ENCODE results near the gene RIF1.

Gene RIF1

DNA sequence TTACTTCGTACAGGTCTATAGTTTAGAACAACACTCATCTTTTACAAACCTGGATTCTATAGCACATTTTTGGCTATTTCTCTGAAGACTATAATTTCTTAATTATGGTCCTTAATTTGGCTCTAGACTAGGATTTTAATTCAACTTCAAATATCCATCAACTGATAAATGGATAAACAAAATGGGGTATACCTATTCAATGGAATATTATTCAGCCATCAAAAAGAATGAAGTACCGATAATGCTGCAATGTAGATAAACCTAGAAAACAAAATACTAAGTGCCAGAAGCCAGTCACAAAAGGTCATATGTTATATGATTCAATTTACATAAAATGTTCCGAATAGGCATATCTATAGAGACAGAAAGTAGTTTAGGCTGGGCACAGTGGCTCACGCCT, 15.2 kb upstream of the RIF1 start:
- H3K4me3 ChIP-seq (ENCODE audit: low read depth, low read length): no peak overlapping the region
- no peak for DNase-seq (ENCODE audit: low read depth, low spot score)
- TF ChIP-seq, protein P1, sequence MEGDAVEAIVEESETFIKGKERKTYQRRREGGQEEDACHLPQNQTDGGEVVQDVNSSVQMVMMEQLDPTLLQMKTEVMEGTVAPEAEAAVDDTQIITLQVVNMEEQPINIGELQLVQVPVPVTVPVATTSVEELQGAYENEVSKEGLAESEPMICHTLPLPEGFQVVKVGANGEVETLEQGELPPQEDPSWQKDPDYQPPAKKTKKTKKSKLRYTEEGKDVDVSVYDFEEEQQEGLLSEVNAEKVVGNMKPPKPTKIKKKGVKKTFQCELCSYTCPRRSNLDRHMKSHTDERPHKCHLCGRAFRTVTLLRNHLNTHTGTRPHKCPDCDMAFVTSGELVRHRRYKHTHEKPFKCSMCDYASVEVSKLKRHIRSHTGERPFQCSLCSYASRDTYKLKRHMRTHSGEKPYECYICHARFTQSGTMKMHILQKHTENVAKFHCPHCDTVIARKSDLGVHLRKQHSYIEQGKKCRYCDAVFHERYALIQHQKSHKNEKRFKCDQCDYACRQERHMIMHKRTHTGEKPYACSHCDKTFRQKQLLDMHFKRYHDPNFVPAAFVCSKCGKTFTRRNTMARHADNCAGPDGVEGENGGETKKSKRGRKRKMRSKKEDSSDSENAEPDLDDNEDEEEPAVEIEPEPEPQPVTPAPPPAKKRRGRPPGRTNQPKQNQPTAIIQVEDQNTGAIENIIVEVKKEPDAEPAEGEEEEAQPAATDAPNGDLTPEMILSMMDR (IDR thresholded peaks at IDR 0.05; ENCODE audit: insufficient read depth, low read length, missing control alignments): no peak
- ChIA-PET POLR2A (no interaction called here), CTCF (no interaction called here)

DNA sequence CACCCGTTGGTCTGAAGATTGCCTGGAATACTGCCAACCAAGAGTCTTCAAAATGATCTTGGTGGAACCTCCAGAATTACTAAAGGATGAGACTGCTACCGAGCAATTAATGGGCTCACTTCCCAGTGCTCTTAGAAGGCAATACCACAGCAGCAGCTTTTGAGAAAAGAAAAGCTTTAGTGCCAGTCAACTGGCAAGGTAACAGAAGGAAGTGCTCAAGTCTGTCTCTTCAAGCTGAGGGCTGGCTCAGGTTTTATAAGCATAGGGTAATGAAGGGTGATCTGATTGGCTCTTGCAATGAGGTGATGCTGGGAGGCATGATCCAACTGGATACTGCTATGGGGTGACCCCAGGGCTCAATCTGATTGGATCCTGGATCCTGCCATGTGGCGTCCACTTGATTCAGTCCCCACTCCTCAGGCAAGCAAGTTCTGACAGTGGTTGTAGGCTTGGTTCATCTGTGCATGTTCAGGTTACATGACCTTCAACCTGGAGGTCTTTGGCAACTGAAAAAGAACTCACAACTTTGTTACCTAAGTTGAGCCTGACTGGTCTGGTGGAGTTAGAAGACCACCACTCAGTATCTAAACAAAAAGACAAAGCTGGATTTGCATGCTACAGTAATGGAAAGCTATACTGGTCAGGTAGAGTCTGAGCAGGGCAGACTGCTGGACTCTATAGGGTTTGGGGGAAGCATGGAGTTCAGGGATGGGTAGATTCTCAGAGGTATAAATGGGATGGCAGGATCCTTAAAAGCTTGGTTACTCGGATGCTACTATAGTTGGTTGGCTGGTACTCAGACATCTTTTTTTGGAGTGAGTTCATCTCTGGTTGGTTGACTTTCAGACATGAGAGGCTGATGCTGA, 14.0 kb upstream of the RIF1 start:
- ChIA-PET POLR2A (no interaction called here), CTCF (interaction anchor here (0.7 to 1.3 kb wide), 2 partner anchors 14 to 26 kb away, joined by 3 read pairs; partner anchors contain the start of gene RIF1)
- DNase-seq (ENCODE audit: low read depth, low spot score): no peak
- no peak overlapping the region for H3K4me3 ChIP-seq (ENCODE audit: low read depth, low read length)
- TF ChIP-seq, protein P1 (IDR thresholded peaks at IDR 0.05; ENCODE audit: insufficient read depth, low read length, missing control alignments): no peak

DNA sequence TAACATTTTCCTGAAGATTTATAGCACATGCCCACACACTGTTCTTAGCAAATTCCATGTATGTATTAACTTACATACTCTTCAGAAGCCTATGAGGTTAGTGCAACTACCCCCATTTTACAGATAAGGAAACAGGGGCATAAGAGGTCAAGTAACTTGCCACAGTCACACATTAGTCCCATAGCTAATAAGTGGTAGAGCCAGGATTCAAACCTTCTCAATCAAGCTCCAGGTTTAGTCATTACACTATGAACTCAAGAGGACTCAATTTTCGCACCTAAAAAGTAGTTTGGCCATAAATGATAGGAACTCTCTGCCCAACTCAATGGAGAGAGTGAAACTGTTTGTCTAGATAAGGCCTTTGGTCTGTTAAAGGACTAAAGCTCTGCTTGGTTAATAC, 9.7 kb upstream of the RIF1 start:
- DNase-seq (ENCODE audit: low read depth, low spot score): no peak
- ChIA-PET POLR2A (no interaction called here), CTCF (no interaction called here)
- TF ChIP-seq, protein P1 (IDR thresholded peaks at IDR 0.05; ENCODE audit: insufficient read depth, low read length, missing control alignments): no peak
- no peak overlapping the region for H3K4me3 ChIP-seq (ENCODE audit: low read depth, low read length)

DNA sequence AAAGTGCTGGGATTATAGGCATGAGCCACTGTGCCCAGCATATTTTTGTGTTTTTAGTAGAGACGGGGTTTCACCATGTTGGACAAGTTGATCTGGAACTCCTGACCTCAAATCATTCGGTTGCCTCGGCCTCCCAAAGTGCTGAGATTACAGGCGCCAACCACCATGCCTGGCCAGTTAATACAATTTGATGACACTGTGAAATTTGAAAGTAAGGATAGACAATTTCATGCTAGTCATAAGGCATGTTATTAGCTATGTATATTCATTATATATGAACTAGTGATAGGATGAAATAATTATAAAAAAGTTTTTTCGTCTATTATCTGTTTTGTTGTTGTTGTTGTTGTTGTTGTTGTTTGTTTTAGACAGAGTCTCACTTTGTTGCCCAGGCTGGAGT, 8.6 kb upstream of the RIF1 start:
- ChIA-PET CTCF (no interaction called here), POLR2A (interaction anchor here (0.7 kb wide), 1 partner anchor 17 kb away, joined by 3 read pairs; no protein-coding TSS in a partner anchor)
- TF ChIP-seq, protein P1 (IDR thresholded peaks at IDR 0.05; ENCODE audit: insufficient read depth, low read length, missing control alignments): no peak
- no peak overlapping the region for H3K4me3 ChIP-seq (ENCODE audit: low read depth, low read length)
- DNase-seq (ENCODE audit: low read depth, low spot score): no peak

DNA sequence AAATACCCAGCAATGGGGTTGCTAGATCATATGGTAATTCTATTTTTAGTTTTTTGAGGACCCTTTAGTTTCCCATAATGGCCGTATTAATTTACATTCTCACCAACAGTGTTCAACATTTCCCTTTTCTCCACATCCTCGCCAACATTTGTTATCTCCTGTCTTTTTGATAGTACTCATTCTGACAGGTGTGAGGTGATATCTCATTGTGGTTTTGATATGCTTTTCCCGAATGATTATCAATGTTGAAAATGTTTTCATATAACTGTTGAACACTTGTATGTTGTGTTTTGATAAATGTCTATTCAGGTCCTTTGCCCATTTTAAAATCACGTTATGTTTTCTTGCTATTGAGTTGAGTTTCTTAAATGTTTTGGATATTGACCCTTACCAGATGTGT, 5.8 kb upstream of the RIF1 start:
- CTCF ChIA-PET: no interaction called here
- POLR2A ChIA-PET: no interaction called here

DNA sequence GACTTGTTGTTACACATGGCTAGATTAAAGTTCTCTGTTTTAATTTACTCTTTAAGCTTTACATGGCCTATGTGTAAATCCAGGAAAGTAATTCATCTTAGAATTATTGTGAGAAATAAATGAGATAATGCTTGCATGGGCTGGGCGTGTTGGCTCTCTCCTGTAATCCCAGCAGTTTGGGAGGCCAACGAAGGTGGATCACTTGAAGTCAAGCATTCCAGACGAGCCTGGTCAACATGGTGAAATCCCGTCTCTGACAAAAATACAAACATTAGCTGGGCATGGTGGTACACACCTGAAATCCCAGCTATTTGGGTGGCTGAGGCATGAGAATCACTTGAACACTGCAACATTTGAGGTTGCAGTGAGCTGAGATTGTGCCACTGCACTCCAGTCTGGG, 4.3 kb upstream of the RIF1 start:
- POLR2A ChIA-PET: no interaction called here

More for the DNA sequence above, 5.8 kb upstream of the RIF1 start:
- TF ChIP-seq, protein P1 (IDR thresholded peaks at IDR 0.05; ENCODE audit: insufficient read depth, low read length, missing control alignments): no peak
- H3K4me3 ChIP-seq (ENCODE audit: low read depth, low read length): no peak overlapping the region
- DNase-seq (ENCODE audit: low read depth, low spot score): no peak

More for the DNA sequence above, 4.3 kb upstream of the RIF1 start:
- CTCF ChIA-PET: interaction anchor here (0.9 kb wide), 1 partner anchor 144 kb away, joined by 3 read pairs; the partner anchor contains the start of gene RBM43
- TF ChIP-seq, protein P1 (IDR thresholded peaks at IDR 0.05; ENCODE audit: insufficient read depth, low read length, missing control alignments): no peak
- H3K4me3 ChIP-seq (ENCODE audit: low read depth, low read length): no peak overlapping the region
- DNase-seq (ENCODE audit: low read depth, low spot score): no peak
